H1 (cell line): ENCODE measurements around the gene ZNF618. TPM values are rescaled to one million over a fixed set of nuclear protein-coding genes. Genes with fewer than 3 reads are reported as not detected.

Experiments used
- CTCF ChIA-PET: fragments of 300-600 bp; sonication (Branson Sonifier 250); formaldehyde crosslinking; loops from one replicate; lab custom pipeline; 2021; ENCODE audit not compliant: partially characterized antibody; lab: Charles Lee
- POLR2A ChIA-PET: fragments of 300-600 bp; sonication (Branson Sonifier 250); formaldehyde crosslinking; loops from one replicate; lab custom pipeline; 2021; ENCODE audit warnings: inconsistent platforms; ENCODE audit not compliant: partially characterized antibody; lab: Charles Lee
- DNase-seq, 2 experiments: peaks; one replicate each; pipeline versions ENCODE4 v3.0.0 to v3.0.0-alpha.2; 2010 to 2022; ENCODE audit warnings: low spot score in 2 of 2, low read depth in 1 of 2, mixed read lengths in 1 of 2
- FAIRE-seq: peaks from 2 replicates; lab custom pipeline; 2011; peaks lifted over from hg19 to GRCh38; lab: Jason Lieb, UNC
- H2AFZ ChIP-seq: 2 replicates; pipeline ENCODE4 v1.8.1; 2012; ENCODE audit warnings: low read length, inconsistent platforms
- H2AK5ac ChIP-seq: 2 replicates; pipeline ENCODE4 v1.6.1; 2013; ENCODE audit warnings: low read depth, low read length
- H2BK120ac ChIP-seq: replicated peaks from 2 replicates; pipeline ENCODE3; 2013; ENCODE audit warnings: low read depth, low read length, inconsistent platforms
- H2BK12ac ChIP-seq: 2 replicates; pipeline ENCODE4 v1.6.1; 2013; ENCODE audit warnings: low read depth, low read length
- H2BK15ac ChIP-seq: 2 replicates; pipeline ENCODE4 v1.6.1; 2013; ENCODE audit warnings: low read length
- H2BK20ac ChIP-seq: 2 replicates; pipeline ENCODE4 v1.6.1; 2013; ENCODE audit warnings: low read length
- H2BK5ac ChIP-seq: 2 replicates; pipeline ENCODE4 v1.6.1; 2013; ENCODE audit warnings: low read depth, low read length
- H3K14ac ChIP-seq: 2 replicates; pipeline ENCODE4 v1.6.1; 2013; ENCODE audit warnings: inconsistent platforms; ENCODE audit not compliant: insufficient read length
- H3K18ac ChIP-seq: 2 replicates; pipeline ENCODE4 v1.6.1; 2013; ENCODE audit warnings: low read length; ENCODE audit errors: extremely low read depth
- H3K23ac ChIP-seq: 2 replicates; pipeline ENCODE4 v1.6.1; 2013; ENCODE audit warnings: inconsistent platforms; ENCODE audit not compliant: insufficient read length
- H3K23me2 ChIP-seq: 2 replicates; pipeline ENCODE4 v1.6.1; 2013; ENCODE audit warnings: low read depth, low read length
- H3K27ac ChIP-seq: 2 replicates; pipeline ENCODE4 v1.6.1; 2011; ENCODE audit warnings: low read depth, low read length, inconsistent platforms
- H3K27me3 ChIP-seq, 4 experiments: replicated peaks in 1 of 4; 1 replicate in 1 of 4; 2 replicates in 3 of 4; pipeline versions ENCODE4 v1.6.1 to v1.8.1; 2011 to 2013; ENCODE audit warnings: low read length in 3 of 4, mild to moderate bottlenecking in 3 of 4, inconsistent platforms in 2 of 4, mixed read lengths in 2 of 4, moderate library complexity in 1 of 4; ENCODE audit not compliant: control insufficient read depth in 3 of 4, insufficient read depth in 3 of 4; ENCODE audit errors: extremely low read depth in 1 of 4
- H3K36me3 ChIP-seq, 4 experiments: 2 replicates each; pipeline versions ENCODE4 v1.6.1 to v1.8.1; 2011 to 2013; ENCODE audit warnings: mild to moderate bottlenecking in 4 of 4, low read length in 3 of 4, moderate library complexity in 2 of 4, control low read depth in 1 of 4, inconsistent platforms in 1 of 4; ENCODE audit not compliant: insufficient read depth in 4 of 4, control insufficient read depth in 2 of 4
- H3K4ac ChIP-seq: replicated peaks from 2 replicates; pipeline ENCODE3; 2013; ENCODE audit warnings: low read length, low read depth, mixed read lengths, inconsistent platforms; ENCODE audit not compliant: insufficient read length
- H3K4me1 ChIP-seq, 4 experiments: replicated peaks in 1 of 4; 1 replicate in 1 of 4; 2 replicates in 3 of 4; pipeline versions ENCODE4 v1.6.1 to v1.8.1; 2011 to 2013; ENCODE audit warnings: low read length in 3 of 4, inconsistent platforms in 2 of 4, mixed read lengths in 1 of 4; ENCODE audit not compliant: insufficient read depth in 4 of 4, control insufficient read depth in 3 of 4
- H3K4me2 ChIP-seq, 2 experiments: 2 replicates each; pipeline versions ENCODE4 v1.6.1 to v1.8.1; 2011 to 2013; ENCODE audit warnings: low read depth in 2 of 2, low read length in 2 of 2, control low read depth in 1 of 2, inconsistent platforms in 1 of 2, mild to moderate bottlenecking in 1 of 2; ENCODE audit not compliant: insufficient read depth in 1 of 2
- H3K4me3 ChIP-seq, 4 experiments: fragments of 200-600, 300-600 bp in 1 of 4; sonication (generic), shearing (Covaris generic), sonication (Bioruptor Twin) in 1 of 4; 2 replicates each; pipeline versions ENCODE4 v1.5.1 to v1.8.1; 2011 to 2016; ENCODE audit warnings: low read length in 4 of 4, low read depth in 3 of 4, control low read depth in 2 of 4, inconsistent platforms in 2 of 4, mild to moderate bottlenecking in 2 of 4, mixed read lengths in 1 of 4, moderate library complexity in 1 of 4; ENCODE audit not compliant: insufficient read depth in 2 of 4; ENCODE audit errors: extremely low read depth in 1 of 4
- H3K56ac ChIP-seq: replicated peaks from 2 replicates; pipeline ENCODE3; 2013; ENCODE audit warnings: low read depth, mild to moderate bottlenecking, mixed read lengths, low read length, inconsistent platforms; ENCODE audit not compliant: insufficient read length
- H3K79me1 ChIP-seq: 2 replicates; pipeline ENCODE4 v1.6.1; 2013; ENCODE audit warnings: low read depth, low read length, control low read depth
- H3K79me2 ChIP-seq, 2 experiments: 2 replicates each; pipeline versions ENCODE4 v1.6.1 to v1.8.1; 2012 to 2013; ENCODE audit warnings: low read length in 2 of 2, mild to moderate bottlenecking in 2 of 2, inconsistent platforms in 1 of 2; ENCODE audit not compliant: insufficient read depth in 2 of 2, control insufficient read depth in 1 of 2
- H3K9ac ChIP-seq, 4 experiments: replicated peaks in 1 of 4; 1 replicate in 1 of 4; 2 replicates in 3 of 4; pipeline versions ENCODE4 v1.6.1 to v1.8.1; 2011 to 2013; ENCODE audit warnings: low read depth in 3 of 4, low read length in 3 of 4, control low read depth in 2 of 4, mild to moderate bottlenecking in 2 of 4, moderate library complexity in 2 of 4, inconsistent platforms in 1 of 4; ENCODE audit errors: extremely low read depth in 1 of 4
- H3K9me3 ChIP-seq, 2 experiments: 2 replicates each; pipeline versions ENCODE4 v1.6.1 to v1.8.1; 2012 to 2013; ENCODE audit warnings: mild to moderate bottlenecking in 2 of 2, moderate library complexity in 2 of 2, control low read depth in 1 of 2, inconsistent platforms in 1 of 2, low read depth in 1 of 2, low read length in 1 of 2, mixed read lengths in 1 of 2; ENCODE audit not compliant: insufficient read depth in 2 of 2
- H4K20me1 ChIP-seq, 2 experiments: replicated peaks in 1 of 2; 2 replicates each; pipeline versions ENCODE3 to v1.8.1; 2011 to 2013; ENCODE audit warnings: inconsistent platforms in 2 of 2, low read length in 2 of 2, mild to moderate bottlenecking in 1 of 2; ENCODE audit not compliant: insufficient read depth in 2 of 2, control insufficient read depth in 1 of 2
- H4K5ac ChIP-seq: 2 replicates; pipeline ENCODE4 v1.6.1; 2013; ENCODE audit warnings: low read length, low read depth, mixed read lengths, inconsistent platforms; ENCODE audit not compliant: insufficient read length
- H4K8ac ChIP-seq: 2 replicates; pipeline ENCODE4 v1.8.0; 2013; ENCODE audit warnings: mild to moderate bottlenecking, moderate library complexity, low read length, inconsistent platforms; ENCODE audit not compliant: insufficient read depth; ENCODE audit errors: extremely low read depth
- H4K91ac ChIP-seq: replicated peaks from 2 replicates; pipeline ENCODE3; 2013; ENCODE audit warnings: low read length, mixed read lengths, inconsistent platforms; ENCODE audit not compliant: insufficient read length
- BACH1 ChIP-seq: IDR thresholded peaks from 2 replicates; pipeline ENCODE4 v1.6.1; 2012; ENCODE audit warnings: low read length, improper control_type of control experiment
- CBX5 ChIP-seq: fragments of 300-800, 300-1000 bp; sonication (generic); IDR thresholded peaks from 2 replicates; pipeline ENCODE4 v1.7.1; 2016; ENCODE audit warnings: antibody characterized with exemption, low read length, low read depth
- JUN ChIP-seq: IDR thresholded peaks from 2 replicates; pipeline ENCODE4 v1.6.1; 2011; ENCODE audit warnings: low read depth, mild to moderate bottlenecking, improper control_type of control experiment, low read length
- NANOG ChIP-seq: IDR thresholded peaks from 2 replicates; pipeline ENCODE4 v1.6.1; 2011; ENCODE audit warnings: low read length, low read depth, mild to moderate bottlenecking, inconsistent platforms; ENCODE audit not compliant: insufficient read depth, poor library complexity, severe bottlenecking
- RAD21 ChIP-seq, 2 experiments: IDR thresholded peaks in 1 of 2; conservative IDR thresholded peaks in 1 of 2; 2 replicates each; pipeline ENCODE4 v1.6.1; 2011; ENCODE audit warnings: low read depth in 2 of 2, low read length in 2 of 2, improper control_type of control experiment in 1 of 2, inconsistent platforms in 1 of 2, mild to moderate bottlenecking in 1 of 2, moderate library complexity in 1 of 2
- RBBP5 ChIP-seq: IDR thresholded peaks from 2 replicates; pipeline ENCODE4 v1.7.1; 2012; ENCODE audit warnings: low read depth, mild to moderate bottlenecking, inconsistent platforms, low read length, moderate library complexity, borderline replicate concordance
- SIX5 ChIP-seq: IDR thresholded peaks from 2 replicates; pipeline ENCODE4 v1.6.1; 2011; ENCODE audit warnings: mild to moderate bottlenecking, low read depth, low read length
- TEAD4 ChIP-seq: IDR thresholded peaks from 2 replicates; pipeline ENCODE4 v1.6.1; 2012; ENCODE audit warnings: low read depth, low read length, inconsistent platforms, mixed read lengths
- USF2 ChIP-seq: IDR thresholded peaks from 2 replicates; pipeline ENCODE4 v1.6.1; 2011; ENCODE audit warnings: low read length, improper control_type of control experiment
- WGBS, 2 experiments: shearing (Covaris generic) in 1 of 2; methylation state at CpG; one replicate each; pipeline versions ENCODE4 v1.1.6 to v1.1.7; 2013 to 2015; ENCODE audit warnings: low lambda C conversion rate in 2 of 2, mixed read lengths in 2 of 2, inconsistent platforms in 1 of 2, low coverage in 1 of 2, missing lambda C conversion rate in 1 of 2; ENCODE audit not compliant: insufficient replicate concordance in 2 of 2, insufficient coverage in 1 of 2, insufficient read length in 1 of 2; ENCODE audit errors: extremely low coverage in 1 of 2, missing lambda C conversion rate in 1 of 2; 5-methylcytosine and 5-hydroxymethylcytosine counted together
- polyA plus RNA-seq, 7 experiments: library from polyadenylated mRNA; depleted of rRNA in 3 of 7; stranded (reverse) in 5 of 7; unstranded in 2 of 7; fragments of >200 nt in 5 of 7; fragments of 200-250 nt in 2 of 7; gene quantifications; 1 replicate in 5 of 7; 2 replicates in 1 of 7; 4 replicates in 1 of 7; pipeline versions ENCODE4 v1.2.1 to v1.2.3, GENCODE V29; 2011 to 2013; ENCODE audit warnings: missing spikeins in 2 of 7, mixed read lengths in 2 of 7
- total RNA-seq: library from RNA; stranded (reverse); fragmentation: NEBNext Ultra II Directional; extraction: Animal tissue kit (Norgen Biotek cat#: 25700); gene quantifications from 2 replicates; pipeline ENCODE4 v1.2.1, GENCODE V29; 2021
- TF ChIP-seq, protein P1 (sequence below): IDR thresholded peaks from 2 replicates; pipeline ENCODE4 v1.6.1; 2012; ENCODE audit warnings: inconsistent platforms

ZNF618 gene
- total and polyA plus RNA-seq, 2 of the 8 experiments (the other 6 are each of a cell fraction or from before 2014, with no cell fraction given) = 9.6 to 28.5 TPM

DNA sequence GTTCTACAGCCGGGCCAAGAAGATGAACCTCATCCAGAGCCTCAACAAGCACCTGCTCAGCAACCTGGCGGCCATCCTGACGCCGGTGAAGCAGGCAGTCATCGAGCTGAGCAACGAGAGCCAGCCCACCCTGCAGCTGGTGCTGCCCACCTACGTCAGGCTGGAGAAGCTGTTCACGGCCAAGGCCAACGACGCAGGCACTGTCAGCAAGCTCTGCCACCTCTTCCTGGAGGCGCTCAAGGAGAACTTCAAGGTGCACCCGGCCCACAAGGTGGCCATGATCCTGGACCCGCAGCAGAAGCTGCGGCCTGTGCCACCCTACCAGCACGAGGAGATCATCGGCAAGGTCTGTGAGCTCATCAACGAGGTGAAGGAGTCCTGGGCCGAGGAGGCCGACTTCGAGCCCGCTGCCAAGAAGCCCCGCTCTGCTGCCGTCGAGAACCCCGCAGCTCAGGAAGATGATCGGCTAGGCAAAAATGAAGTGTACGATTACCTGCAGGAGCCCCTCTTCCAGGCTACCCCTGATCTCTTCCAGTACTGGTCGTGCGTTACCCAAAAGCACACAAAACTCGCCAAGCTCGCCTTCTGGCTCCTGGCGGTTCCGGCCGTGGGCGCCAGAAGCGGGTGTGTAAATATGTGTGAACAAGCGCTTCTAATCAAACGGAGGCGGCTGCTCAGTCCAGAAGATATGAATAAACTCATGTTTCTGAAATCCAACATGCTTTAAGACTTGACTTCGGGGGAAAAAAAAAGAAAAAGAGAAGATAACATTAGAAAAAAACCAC is 173.5 kb downstream of the ZNF618 start:
- Histone ChIP-seq H4K20me1 (peaks cover 0 to 3% of the 10 kb centered on the region in 2 experiments), H3K36me3 (peaks cover 7 to 33% (median 14%) of the 10 kb centered on the region in 4 experiments; a peak in 7 of 8 replicates), H2BK5ac (no peak overlapping the region; the same call in 1 of the 2 replicates), H4K5ac (no peak overlapping the region), H3K4me1 (no peaks in the 10 kb centered on the region), H3K23ac (no peak overlapping the region), H4K8ac (no peak overlapping the region), H3K56ac (no peak overlapping the region), H2AFZ (no peak overlapping the region), H2BK15ac (no peak overlapping the region), H4K91ac (no peak overlapping the region), H2BK120ac (no peak overlapping the region), H2AK5ac (no peak overlapping the region), H3K18ac (no peak overlapping the region), H2BK20ac (no peak overlapping the region), H3K4me2 (no peak overlapping the region), H3K79me1 (no peaks in the 10 kb centered on the region), H3K9ac (no peak overlapping the region), H2BK12ac (no peak overlapping the region), H3K27ac (no peak overlapping the region), H3K9me3 (no peaks in the 10 kb centered on the region), H3K27me3 (no peaks in the 10 kb centered on the region), H3K4ac (no peak overlapping the region), H3K4me3 (no peak overlapping the region), H3K14ac (no peak overlapping the region), H3K23me2 (no peaks in the 10 kb centered on the region), H3K79me2 (no peaks in the 10 kb centered on the region)
- DNase-seq (no peak), FAIRE-seq (no peak)
- POLR2A ChIA-PET = no interaction called here
- WGBS, 2 experiments = 91% methylated on average over 40 of the region's 40 CpGs; no CpG with 5 or more reads in 1 of the 2 experiments
- CTCF ChIA-PET = interaction anchor here (0.5 to 1.7 kb wide), 10 partner anchors 8 to 1184 kb away, joined by 3 to 5 read pairs (median 4); no protein-coding TSS in a partner anchor
- TF ChIP-seq RBBP5 = no peak
- no peak for TF ChIP-seq BACH1
- no peak for TF ChIP-seq TEAD4
- TF ChIP-seq RAD21 (IDR thresholded peaks at IDR 0.05 in 1 of 2, conservative IDR thresholded peaks at IDR 0.05 in 1 of 2; ENCODE audit: low read depth in 2 of 2, low read length in 2 of 2) = no peak
- TF ChIP-seq JUN = no peak
- no peak for TF ChIP-seq USF2
- TF ChIP-seq CBX5 = no peak
- no peak for TF ChIP-seq NANOG
- TF ChIP-seq, protein P1, sequence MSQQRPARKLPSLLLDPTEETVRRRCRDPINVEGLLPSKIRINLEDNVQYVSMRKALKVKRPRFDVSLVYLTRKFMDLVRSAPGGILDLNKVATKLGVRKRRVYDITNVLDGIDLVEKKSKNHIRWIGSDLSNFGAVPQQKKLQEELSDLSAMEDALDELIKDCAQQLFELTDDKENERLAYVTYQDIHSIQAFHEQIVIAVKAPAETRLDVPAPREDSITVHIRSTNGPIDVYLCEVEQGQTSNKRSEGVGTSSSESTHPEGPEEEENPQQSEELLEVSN = no peak
- no peak for TF ChIP-seq SIX5
